ENCODE measurements around the gene RPH3AL. TPM values are rescaled to one million over a fixed set of nuclear protein-coding genes. Genes with fewer than 3 reads are reported as not detected.

Gene RPH3AL
- total and polyA plus RNA-seq, 8 donors = 43.4 to 89.1 (median 56.0) TPM

DNA sequence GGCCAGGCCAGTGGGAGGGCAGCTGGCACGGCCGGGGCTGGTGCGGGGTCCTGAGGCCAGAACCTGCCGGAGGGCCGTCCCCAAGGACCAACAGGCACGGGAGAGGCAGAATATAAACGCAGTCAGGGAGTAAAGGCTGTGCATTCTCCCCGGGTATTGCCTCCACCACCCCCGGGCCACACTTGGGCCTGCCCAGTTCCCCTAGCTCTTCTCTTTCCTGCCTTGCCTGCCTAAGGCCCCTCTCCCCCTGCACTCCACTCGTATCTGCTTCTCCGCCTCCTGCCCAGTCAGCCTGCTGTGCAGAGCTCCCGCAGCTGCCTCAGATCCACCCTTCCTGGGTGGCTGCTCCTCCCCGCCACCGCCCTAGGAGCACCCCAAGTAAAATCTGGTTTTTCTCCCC is 5.0 kb upstream of the RPH3AL start:
- Histone ChIP-seq H3K27me3 (no peaks in the 10 kb centered on the region), H3K36me3 (no peaks in the 10 kb centered on the region), H3K27ac (peak overlapping the region in 1 of 4 donors; percentile 20), H3K4me1 (peaks cover 21 to 23% (median 22%) of the 10 kb centered on the region in 3 donors), H3K9me3 (no peaks in the 10 kb centered on the region), H3K4me3 (peak overlapping the region in 1 of 4 donors; percentile 7)
- DNase-seq (peak in 1 of 6 donors; percentile 46), FAIRE-seq (no peak), ATAC-seq (peak in 2 of 4 donors; percentile 7)
- 71 to 78% methylated on average over 13 to 14 of the region's 14 CpGs for WGBS, 2 donors
- intact Hi-C loops (cut with DNase I) = no loop called here
- TF ChIP-seq, protein P1, sequence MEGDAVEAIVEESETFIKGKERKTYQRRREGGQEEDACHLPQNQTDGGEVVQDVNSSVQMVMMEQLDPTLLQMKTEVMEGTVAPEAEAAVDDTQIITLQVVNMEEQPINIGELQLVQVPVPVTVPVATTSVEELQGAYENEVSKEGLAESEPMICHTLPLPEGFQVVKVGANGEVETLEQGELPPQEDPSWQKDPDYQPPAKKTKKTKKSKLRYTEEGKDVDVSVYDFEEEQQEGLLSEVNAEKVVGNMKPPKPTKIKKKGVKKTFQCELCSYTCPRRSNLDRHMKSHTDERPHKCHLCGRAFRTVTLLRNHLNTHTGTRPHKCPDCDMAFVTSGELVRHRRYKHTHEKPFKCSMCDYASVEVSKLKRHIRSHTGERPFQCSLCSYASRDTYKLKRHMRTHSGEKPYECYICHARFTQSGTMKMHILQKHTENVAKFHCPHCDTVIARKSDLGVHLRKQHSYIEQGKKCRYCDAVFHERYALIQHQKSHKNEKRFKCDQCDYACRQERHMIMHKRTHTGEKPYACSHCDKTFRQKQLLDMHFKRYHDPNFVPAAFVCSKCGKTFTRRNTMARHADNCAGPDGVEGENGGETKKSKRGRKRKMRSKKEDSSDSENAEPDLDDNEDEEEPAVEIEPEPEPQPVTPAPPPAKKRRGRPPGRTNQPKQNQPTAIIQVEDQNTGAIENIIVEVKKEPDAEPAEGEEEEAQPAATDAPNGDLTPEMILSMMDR (IDR thresholded peaks at IDR 0.05) = no peak

DNA sequence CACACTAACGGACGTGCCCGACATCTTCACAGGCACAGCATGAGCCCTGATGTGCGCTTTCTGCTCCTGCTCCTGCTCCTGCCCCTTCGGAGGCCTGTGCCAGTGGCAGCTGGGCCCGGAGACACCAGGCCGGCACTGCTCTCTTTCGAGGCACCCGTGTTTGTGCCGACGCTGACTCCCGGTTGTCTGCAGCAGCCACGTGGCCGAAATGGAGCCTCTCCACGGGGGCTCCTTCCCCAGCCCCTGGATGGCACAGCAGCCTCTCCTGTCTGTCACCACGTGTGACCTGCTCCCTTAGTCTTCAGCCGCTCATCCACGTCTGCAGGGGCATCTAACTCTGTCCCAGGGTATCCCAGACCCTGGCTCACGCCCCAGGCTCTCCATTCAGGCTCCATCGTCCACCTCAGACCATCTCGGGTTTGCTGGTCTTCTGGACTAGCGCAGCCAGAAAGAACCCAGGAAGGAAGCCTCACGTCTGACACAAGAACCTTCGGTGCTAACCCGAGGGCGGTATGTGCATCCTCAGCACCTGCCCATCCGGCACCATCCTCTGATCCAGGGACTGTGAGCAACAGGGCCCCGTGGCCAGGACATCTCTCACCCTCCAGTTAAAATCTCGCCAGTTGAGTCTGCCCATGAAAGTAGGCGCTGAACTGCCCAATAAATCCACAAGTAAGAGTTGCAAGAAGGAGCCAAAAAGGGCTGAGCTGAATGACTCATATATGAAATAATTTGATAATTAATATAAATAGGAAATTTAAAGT is 4.2 kb upstream of the RPH3AL start:
- 90 to 93% methylated on average over 30 of the region's 30 CpGs for whole genome bisulfite sequencing, 2 donors
- Histone ChIP-seq H3K4me1 (peaks cover 24 to 28% (median 26%) of the 10 kb centered on the region in 3 donors), H3K27ac (no peak overlapping the region), H3K9me3 (no peaks in the 10 kb centered on the region), H3K4me3 (no peak overlapping the region), H3K36me3 (no peaks in the 10 kb centered on the region), H3K27me3 (no peaks in the 10 kb centered on the region)
- intact Hi-C loops (cut with DNase I) = no loop called here
- DNase-seq (peak in 1 of 6 donors; percentile 45), ATAC-seq (no peak), FAIRE-seq (no peak)
- TF ChIP-seq, protein P1 (IDR thresholded peaks at IDR 0.05) = no peak

DNA sequence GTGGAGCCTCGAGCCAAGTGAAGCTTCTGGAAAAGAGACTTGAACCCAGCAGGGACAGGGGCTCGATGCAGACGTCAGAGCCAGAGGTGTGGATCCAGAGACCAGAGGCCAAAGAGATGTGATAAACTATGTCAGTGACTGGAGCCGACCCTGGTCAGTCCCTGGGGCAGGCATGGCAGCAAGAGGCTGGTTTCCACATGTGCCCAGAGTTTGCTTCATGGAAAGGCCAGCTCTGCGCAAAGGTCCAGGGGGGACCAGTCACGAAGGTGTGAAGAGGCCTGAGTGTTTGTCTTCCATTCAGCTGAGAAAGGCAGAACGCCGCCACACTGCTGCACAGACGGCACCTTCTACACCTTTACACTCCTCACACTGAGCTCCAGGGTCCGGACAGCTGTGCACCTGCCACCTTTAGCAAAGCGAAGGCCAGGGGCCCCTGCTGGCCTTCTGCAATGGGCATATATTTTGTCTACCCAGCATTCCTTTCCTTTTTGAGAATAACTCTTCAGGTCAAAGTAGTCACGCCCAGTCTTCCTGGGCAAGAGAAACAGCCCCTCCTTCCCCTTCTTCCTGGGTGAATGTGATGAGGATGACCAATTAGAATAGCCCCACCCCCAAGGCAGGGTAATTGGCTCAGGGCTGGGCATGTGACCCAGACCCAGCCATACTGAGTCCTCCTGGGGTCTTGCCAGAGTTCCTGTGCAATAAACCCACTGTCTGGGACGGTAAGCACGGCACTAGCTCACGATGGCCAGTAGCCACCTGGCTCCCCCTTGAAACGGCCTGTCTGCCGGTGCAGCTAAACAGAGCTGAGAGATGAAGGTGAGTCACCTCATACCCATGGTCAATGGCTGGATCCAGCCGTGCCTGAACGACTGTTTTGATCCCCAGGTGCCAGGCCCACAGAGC is 2.3 kb upstream of the RPH3AL start:
- no peak overlapping the region for H3K4me3 ChIP-seq
- DNase-seq (peak in 3 of 6 donors; percentile 32 to 53 (median 47)), FAIRE-seq (no peak), ATAC-seq (no peak)
- no peaks in the 10 kb centered on the region for H3K9me3 ChIP-seq
- H3K27me3 ChIP-seq = no peaks in the 10 kb centered on the region
- no peaks in the 10 kb centered on the region for H3K36me3 ChIP-seq
- TF ChIP-seq, protein P1 (IDR thresholded peaks at IDR 0.05) = no peak
- 83 to 87% methylated on average over 19 of the region's 19 CpGs for WGBS, 2 donors
- intact Hi-C loops (cut with DNase I) = no loop called here
- H3K27ac ChIP-seq = peak overlapping the region in 2 of 4 donors; percentile 95
- peaks cover 44 to 47% (median 46%) of the 10 kb centered on the region in 3 donors for H3K4me1 ChIP-seq

DNA sequence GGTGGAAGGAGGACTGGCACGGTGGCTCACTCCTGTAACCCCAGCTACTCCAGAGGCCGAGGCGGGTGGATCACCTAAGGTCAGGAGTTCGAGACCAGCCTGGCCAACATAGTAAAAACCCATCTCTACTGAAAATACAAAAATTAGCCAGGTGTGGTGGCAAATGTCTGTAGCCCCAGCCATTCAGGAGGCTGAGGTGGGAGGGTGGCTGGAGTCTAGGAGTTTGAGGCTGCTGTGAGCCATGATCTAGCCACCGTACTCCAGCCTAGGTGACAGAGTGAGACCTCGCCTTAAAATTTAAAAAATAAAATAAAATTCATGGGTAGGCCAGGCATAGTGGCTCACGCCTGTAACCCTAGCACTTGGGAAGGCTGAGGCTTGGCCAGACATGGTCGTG is 1.2 kb upstream of the RPH3AL start:
- Histone ChIP-seq H3K4me3 (peak overlapping the region in 2 of 4 donors; percentile 21 to 29), H3K36me3 (no peaks in the 10 kb centered on the region), H3K27me3 (no peaks in the 10 kb centered on the region), H3K4me1 (peaks cover 51 to 58% (median 56%) of the 10 kb centered on the region in 3 donors), H3K9me3 (no peaks in the 10 kb centered on the region), H3K27ac (peak overlapping the region; percentile 85 to 95 (median 95))
- 70 to 73% methylated on average over 8 of the region's 8 CpGs for WGBS, 2 donors
- ATAC-seq (no peak), FAIRE-seq (no peak), DNase-seq (no peak)
- intact Hi-C loops (cut with DNase I) = no loop called here
- TF ChIP-seq, protein P1 (IDR thresholded peaks at IDR 0.05) = no peak
